RKO (cell line): ENCODE data around the gene MMP24.
"Not testable (repeated sequence)": the region's sequence is repeated elsewhere in the genome, so short reads cannot be mapped to it uniquely, and the experiment has no call there.

Experiments used
- DNase-seq: peaks from one replicate; pipeline ENCODE4 v3.0.0-alpha.2; 2016; ENCODE audit warnings: low spot score

MMP24 gene

DNA sequence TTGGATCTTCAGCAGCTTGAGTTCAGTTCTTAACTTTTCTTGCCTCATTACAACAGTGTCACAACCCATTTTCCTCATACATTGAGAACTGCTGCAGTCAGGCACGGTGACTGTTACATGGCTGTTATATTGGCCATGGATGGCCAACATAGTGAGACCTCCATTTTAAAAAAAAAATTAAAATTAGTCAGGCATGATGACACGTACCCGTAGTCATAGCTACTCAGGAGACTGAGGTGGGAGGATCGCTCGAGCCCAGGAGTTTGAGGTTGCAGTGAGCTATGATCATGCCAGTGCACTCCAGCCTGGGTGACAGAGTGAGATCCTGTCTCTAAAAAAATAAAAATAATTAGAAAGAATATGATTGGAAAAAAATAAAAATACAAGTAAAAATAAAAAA lies 9.9 kb upstream of the MMP24 start:
- DNase-seq: peak; percentile 49

DNA sequence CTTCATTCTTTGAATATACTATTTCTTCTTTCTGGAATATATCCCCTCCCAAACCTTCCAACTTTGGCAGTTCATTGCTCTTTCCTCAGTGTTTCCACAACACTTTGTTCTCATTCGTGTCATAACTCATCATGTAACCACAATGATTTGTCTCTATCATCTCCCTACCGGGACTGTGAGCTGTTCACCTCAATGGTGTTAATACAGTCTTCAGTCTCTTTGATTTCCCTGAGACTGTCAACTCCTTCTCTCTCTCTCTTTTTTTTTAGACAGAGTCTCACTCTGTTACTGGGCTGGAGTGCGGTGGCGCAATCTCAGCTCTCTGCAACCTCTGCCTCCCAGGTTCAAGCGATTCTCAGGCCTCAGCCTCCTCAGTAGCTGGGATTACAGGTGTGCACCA lies 2.5 kb upstream of the MMP24 start:
- no peak for DNase-seq

DNA sequence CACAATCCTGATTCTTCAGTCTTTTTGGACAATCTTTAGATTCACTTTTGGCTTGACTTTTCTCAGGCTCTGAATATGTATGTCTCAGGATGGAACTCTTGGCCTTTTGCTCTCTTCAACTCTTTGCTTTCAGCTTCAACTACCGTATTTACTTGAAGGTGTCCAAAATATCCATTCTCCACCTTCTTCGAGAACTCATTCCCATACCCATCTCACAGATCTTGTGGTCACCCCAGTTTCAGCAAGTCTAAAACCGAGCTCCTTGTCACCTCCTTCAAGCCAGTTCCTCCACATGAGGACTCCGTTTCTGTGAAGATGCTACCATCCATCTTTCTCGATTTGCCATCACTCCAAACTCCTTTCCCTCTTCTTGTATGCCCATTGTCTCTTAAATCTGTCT lies 2.0 kb upstream of the MMP24 start:
- DNase-seq: no peak

DNA sequence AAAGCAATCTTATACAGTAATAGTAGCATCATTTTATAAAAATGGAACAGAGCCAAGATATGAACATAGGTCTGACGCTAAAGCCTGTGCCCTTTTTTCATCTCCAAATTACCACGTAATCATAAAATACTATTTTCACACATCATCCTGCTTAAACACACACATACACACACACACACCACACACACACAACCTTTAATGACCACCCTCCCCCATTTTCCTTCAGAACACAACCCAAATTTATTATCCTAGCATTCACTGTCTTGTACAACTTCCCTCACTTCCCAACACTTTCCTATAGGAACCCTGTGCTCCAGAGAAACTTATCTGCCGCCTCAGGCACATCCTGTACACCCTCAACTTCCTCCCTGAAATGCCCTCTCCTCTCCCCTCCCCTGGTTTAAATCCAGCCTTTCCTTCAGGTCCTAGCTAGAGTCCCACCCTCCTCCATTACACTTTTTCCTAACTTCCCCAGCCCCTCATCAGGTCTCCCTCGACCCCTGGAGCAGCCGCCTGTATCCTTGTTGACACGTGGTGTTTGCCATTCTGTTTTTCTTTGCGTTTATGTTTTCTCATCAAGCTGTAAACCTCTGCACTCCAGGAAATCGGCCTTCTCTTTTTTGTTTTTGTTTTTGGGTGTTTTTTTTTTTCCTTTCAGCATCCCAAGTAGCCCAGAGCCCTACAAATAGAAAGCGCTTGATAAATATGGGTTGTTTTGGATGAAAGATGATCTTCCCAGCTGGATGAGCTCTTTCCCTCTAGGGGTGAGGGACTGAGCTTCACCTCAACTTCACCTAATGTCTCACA lies 968 bp upstream of the MMP24 start:
- DNase-seq: no peak

DNA sequence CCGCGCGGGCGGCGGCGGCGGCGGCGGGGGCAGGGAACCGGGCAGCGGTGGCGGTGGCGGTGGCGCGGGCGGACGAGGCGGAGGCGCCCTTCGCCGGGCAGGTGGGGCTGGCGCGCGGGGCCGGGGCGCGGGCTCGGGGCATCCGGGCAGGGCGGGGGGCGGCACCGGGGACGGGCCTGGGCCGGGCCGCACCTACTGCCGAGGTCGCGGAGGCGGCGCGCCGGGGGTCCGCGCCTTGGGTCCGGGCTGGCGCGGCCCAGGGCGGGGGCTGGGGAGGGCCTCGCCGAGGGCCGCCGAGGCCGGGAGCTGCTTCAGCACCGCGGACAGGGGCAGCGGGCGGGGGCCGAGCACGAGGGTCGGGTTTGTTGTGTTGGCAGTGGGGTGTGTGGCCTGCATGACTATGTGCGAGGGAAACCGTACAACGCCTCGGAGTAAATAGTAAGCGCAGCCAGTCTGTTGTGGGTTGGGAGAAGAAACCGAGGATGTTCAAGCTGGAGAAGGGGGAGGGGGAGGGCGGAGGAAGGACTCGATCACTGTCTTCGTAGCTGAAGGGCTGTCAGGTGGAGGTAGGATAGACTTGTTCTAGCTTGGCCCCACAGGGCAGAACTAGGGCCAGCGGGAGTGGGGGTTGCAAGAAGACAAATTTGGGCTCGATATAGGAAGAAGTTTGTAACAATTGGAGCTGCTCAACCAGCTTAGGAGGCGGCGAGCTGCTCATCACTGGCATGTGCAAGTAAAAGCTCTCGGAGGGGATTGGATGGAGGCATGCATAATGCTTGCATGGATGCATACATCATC lies 593 bp downstream of the MMP24 start:
- no peak for DNase-seq

DNA sequence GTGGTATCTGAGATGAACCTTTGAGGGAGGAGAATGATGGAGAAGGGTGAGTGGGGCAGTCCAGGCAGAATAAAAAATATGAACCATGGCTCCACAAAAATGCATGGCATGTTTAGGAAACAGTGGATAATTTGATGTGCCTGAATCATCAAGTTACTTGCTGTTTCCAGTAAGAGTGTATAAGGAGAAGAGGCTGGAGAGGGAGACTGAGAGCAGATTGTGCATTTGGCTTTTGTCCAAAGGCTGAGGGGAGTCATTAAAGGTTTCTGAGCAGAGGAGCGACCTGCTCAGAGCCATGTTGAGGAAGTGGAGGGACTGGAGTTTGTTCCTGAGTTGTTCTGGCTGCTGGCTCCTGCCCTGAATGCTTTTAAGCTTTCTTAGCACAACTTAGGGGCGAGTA lies 6.1 kb downstream of the MMP24 start:
- no peak for DNase-seq

DNA sequence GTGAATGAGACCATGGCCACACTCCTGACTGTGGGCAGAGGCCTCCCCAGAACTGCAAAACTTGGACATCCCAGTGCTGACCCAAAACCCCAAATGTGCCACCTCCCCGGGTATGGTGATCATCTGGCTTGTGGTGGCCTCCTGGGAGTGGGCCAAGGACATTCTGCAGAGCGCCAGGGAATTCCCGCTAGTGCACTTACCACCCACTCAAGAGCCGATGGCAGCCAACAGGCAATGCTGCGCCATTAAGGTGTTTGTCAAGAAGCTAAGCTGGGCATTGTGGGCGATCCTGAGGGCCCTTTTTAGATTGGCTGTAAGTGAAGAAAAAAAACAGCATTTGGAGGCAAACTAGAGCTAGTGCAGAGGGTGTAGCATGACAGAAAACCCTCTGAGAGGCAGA lies 9.4 kb downstream of the MMP24 start:
- DNase-seq: no peak

DNA sequence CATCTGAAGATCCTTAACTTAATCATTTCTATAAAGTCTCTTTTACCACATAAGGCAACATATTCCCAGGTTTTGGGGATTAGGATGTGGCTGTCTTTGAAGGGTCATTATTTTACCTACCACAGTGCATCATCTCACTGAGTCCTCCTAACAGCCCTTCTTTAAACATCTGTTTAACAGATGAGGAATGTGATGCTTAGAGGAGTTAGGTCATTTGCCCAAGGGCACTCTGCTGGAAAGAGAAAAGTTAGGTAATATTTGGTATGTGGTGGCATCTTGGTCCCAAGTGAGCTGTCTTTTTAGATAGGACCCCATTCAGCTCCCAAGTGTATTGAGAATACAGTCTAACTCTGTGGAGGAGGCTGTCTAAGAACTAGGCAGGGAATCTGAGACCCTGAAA lies 11.0 kb downstream of the MMP24 start:
- DNase-seq: no peak

DNA sequence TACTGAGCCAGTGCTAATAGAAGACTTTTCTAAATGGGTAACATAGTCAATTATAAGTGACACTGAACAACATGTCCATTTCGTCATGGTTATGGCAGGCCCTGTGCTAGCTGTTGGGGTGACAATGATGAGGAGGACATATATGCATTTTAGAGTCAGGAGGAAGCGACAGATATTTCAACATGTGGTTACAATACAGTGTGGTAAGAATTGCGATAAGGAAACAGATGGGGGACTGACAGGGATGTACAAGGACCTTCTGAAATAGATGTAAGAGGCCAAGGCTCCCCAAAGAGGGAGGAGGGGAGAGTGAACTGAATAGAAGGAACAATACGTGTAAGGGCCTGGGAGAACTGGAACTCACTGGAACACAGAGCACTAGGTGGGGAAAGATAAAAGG lies 11.7 kb downstream of the MMP24 start:
- DNase-seq: no peak

DNA sequence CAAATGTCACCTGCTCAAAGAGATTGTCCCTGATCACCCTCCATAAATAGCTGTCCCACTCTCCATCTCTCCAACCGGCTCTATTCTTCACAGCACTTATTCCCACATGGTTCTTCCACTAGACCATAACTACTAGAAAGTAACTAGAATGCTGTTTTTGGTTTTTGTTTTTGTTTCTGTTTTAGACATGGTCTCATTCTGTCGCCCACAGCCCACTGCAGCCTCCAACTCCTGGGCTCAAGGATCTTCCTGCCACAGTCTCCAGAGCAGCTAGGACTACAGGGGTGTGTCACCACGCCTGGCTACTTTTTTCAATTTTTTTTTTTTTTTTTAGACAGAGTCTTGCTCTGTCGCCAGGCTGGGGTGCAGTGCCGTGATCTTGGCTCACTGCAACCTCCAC lies 12.2 kb downstream of the MMP24 start:
- no peak for DNase-seq

DNA sequence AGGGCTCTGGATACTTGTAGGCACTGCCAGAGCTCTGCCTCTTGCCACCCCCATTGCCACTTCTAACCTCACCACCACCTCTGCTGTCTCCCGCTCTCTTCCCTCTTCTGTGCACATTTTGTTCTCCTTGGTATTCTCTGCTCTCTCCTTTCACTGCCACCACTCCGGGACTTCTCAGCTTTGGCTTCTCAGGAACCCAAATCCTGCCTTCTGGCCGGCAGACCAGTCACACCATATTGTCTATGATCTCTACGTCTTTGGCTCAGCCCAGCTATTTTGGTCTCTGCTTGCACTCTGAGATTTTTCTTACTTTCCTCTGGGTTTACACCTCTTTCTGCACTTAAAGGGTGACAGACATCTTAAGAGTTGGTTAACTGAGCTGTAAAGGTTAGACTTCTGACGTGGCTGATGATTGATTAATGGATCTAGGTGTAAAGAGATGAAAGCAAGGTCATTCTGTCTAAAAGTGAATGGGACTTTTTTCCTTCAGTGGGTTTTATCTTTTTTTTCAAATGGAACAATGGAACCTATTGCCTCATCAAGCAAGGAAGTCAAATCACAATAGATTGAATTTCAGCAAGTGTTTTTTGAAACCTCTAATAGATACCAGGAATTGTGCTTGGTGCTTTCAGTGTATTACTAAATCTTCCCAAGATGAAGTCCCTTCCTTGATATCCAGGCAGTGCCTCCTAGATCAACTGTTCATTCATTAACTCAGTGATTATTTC lies 13.8 kb downstream of the MMP24 start:
- DNase-seq: no peak

DNA sequence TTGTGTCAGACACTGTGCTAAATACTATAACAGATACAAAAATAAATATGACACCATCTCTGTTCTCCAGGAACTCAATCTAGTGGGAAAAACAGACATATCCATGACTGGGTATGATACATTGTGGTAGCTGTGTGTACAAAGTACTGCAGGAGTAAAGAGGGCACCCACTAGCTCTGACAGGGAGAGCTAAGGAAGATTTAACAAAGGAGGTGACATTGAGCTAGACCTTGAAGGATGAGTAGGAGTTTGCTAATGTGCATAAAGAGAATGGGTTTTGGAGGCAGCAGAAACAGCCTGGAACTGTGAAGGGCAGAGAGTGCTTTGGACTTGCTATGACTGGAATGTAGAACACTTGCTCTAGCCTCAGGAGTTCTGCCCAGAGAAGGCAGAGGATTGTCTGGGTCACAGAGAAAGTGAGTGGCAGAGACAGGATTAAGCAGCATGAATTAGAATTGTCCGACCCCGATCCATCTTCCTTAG lies 14.4 kb downstream of the MMP24 start:
- no peak for DNase-seq

DNA sequence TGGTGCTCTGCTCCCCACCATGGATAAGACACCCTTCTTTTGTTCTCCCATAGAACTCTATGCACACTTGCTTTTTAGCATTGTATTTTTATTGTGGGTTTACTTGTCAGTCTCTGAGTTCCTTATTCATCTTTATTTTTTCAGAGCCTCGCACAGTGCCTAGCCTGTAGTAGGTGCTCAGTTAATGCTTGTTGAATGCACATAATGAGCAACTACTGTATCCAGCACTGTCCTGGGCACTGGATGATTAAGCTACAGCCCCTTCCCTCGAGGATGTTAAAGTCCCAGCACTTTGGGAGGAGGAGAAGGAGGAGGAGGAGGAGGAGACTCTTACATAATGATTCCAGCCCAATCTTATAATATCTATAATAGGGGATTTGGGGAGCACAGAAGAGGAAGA lies 16.8 kb downstream of the MMP24 start:
- DNase-seq: no peak

DNA sequence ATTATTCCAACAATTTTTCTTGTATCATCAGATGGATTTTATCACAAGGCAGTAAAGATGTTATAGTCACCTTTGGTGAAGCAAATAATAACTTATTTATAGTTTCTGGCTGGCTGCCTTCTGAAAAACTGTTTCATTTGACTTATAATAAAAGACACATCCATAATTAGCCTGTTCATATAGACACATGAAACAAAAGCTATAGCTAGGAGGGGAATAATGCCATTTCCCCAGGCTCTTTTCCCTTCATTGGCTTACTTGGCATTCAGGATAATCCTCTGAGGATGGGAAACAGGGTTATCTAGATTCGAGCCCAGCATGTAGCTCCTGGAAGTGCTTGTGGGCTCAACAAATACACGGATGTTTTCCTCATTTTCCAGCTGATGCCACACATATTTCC lies 17.5 kb downstream of the MMP24 start:
- no peak for DNase-seq

DNA sequence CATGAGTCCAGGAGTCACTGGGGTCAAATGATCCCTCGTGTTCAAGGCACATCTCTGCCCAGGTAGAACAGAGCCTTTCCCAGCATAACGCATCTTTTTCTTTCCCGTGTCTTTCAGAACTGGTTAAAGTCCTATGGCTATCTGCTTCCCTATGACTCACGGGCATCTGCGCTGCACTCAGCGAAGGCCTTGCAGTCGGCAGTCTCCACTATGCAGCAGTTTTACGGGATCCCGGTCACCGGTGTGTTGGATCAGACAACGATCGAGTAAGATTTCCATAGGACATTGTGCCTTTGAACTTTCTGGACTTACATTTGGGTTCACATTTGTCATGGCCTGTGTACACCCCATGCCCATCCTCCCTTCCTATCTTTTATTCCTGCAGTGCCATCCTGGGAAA lies 20.2 kb downstream of the MMP24 start:
- no peak for DNase-seq

DNA sequence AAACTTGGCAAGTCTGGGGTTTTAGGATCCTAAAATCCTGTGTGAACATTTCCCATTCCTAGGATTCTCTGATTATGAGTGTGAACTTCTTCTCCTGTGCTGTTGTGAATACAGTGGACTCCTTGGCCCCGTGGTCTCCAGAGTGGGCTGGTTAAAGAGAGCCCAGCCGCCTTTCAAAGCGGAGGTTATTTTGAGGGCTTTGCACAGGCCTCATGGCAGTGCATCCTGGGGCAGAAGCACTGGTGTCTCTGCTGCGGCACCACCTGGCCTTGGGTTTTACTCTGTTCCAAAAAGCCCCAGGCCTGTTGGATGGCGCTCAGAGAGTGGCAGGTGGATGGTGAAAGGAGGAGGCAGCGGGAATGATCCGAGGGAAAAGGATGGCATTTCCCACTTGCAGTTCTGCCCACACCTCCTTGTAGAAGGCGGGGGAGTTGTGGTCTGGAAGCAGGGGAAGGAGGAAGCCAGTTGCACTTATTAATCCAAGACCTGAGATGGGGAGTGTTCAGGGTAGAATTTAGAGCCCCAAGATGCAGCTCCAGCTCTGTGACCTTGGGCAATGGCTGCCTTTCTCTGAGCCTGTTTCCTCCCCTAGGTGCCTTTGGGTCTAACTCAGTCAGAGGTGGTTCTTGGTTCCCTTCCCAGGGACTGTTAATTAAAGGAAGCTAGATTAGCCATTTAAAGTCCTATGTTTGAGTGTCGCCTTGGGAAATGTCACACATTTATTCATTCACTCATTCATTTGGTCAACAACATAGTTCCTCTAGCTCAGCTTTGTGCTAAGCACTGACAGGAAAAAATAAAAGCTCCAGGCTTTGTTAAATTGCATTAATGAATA lies 22.4 kb downstream of the MMP24 start:
- no peak for DNase-seq

DNA sequence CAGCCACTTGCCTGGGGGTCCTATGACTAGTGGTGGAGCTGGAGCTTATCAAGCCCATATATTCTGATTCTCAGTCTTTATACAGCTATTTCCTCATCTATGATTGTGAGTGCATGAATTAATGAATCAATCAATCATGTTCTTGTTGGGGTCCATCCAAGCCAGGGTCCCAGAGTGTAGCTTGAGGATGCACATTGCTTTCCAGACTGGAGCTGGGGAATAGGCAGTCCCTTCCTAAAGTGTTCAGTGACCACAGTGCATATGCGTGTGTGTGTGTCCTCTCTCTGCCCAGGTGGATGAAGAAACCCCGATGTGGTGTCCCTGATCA lies 25.1 kb downstream of the MMP24 start:
- DNase-seq: no peak

DNA sequence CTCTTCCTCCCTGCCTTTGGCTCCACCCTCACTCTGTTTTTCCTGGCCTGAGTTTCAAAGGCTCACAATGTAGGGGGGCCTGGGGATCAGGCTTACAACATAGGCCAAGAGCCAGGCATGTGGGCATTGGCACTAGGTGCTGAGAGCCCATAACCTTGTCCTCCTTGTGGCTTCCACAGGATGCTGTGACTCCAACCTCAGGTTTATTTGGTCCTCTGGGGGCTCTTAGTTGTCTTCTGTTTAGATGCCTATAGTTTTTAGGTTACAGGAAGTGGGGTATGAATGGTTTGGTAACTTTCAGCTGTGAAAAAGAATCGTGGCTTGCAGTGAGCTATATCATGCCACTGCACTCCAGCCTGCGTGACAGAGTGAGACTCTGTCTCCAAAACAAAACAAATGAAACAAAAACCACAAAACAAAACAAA lies 25.6 kb downstream of the MMP24 start:
- no peak for DNase-seq

DNA sequence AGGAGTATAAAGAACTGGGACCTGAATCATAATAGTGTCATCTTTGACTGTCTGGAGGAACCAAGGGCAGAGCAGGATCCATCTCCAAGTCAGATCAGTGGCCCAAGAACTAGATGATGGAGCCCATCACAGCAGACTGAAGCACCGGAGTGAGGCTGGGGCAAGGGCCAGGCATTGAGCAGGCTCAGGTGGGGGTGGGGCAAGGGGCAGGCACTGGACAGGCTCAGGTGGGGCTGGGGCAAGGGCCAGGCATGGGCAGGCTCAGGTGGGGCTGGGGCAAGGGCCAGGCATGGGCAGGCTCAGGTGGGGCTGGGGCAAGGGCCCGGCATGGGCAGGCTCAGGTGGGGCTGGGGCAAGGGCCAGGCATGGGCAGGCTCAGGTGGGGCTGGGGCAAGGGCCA lies 26.1 kb downstream of the MMP24 start:
- DNase-seq: not testable (repeated sequence)

DNA sequence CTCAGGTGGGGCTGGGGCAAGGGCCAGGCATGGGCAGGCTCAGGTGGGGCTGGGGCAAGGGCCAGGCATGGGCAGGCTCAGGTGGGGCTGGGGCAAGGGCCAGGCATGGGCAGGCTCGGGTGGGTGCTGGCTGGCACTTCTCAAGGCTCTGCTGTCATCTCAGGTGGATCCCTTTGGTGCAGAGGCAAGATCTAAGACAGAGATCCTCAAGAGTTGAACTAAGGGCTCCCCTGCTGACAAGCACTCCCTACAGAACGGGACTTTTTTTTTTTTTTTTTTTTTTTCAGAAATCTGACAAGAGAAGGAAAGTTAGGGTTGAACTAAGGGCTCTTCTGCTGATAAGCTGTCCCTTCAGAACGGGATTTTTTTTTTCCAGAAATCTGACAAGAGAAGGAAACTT lies 26.5 kb downstream of the MMP24 start:
- no peak for DNase-seq

DNA sequence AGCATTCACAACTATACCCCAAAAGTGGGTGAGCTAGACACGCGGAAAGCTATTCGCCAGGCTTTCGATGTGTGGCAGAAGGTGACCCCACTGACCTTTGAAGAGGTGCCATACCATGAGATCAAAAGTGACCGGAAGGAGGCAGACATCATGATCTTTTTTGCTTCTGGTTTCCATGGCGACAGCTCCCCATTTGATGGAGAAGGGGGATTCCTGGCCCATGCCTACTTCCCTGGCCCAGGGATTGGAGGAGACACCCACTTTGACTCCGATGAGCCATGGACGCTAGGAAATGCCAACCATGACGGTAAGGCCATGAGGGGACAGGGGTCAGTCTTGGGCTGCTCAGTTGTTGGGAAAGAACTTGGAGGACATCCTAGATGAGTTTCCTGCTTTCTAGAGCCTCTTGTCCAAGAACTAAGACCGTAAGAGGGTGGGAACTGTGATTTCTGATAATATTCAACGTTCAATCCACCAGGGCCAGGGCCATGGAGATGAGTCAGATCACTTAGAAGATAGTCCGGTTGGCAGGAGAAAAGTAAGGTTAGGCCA lies 28.0 kb downstream of the MMP24 start:
- DNase-seq: no peak
